DOHH2 (cell line): Measurements from ENCODE around the gene TMEM131.

Experiments used
- CTCF ChIP-seq: fragments of 200-600 bp; sonication (generic); IDR thresholded peaks from one replicate; pipeline ENCODE4 v1.5.1; 2014; ENCODE audit warnings: antibody characterized with exemption, mild to moderate bottlenecking, low read depth, low read length; ENCODE audit not compliant: poor library complexity, severe bottlenecking
- EZH2phosphoT487 ChIP-seq: fragments of 200-600 bp; sonication (generic); IDR thresholded peaks from 2 replicates; pipeline ENCODE4 v1.6.1; 2017; ENCODE audit warnings: borderline replicate concordance, mild to moderate bottlenecking, antibody characterized with exemption, low read length, moderate library complexity, mixed read lengths

GRCh38 chr2:97911206-97911921 is 84.4 kb downstream of the TMEM131 start:
- no peak for TF ChIP-seq CTCF
- TF ChIP-seq EZH2phosphoT487, result no peak
